GM19452 (cell line): ENCODE data around the gene COX6A2.
A peak's percentile ranks its signal among the peaks of the same experiment; 100 is the strongest.

ENCODE experiments used
- ATAC-seq: cut with Tn5 transposase; IDR thresholded peaks from one replicate; pipeline ENCODE4 v1.9.1; 2021; ENCODE audit not compliant: unreplicated experiment

Gene COX6A2

DNA sequence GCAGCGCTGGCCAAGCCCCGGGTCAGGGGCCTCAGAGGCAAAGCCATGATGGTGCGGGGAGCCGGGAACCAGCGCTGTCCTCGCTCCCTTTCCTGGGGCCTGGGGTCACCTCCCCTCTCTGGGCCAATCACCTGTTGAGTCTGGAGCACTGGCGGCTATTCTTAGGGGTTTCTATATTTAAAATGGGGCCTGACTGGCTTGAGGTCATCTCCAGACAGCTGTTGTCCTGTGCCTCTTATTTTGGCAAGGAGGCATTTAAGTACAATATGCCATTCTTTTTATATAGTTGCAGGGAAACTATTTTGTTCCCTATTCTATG lies at the start of gene COX6A2:
TSS of gene COX6A2 (minus strand) at position 82 of the 319 bp plus-strand sequence. CDS start at position 47, 35 bp downstream.
- no peak for ATAC-seq

DNA sequence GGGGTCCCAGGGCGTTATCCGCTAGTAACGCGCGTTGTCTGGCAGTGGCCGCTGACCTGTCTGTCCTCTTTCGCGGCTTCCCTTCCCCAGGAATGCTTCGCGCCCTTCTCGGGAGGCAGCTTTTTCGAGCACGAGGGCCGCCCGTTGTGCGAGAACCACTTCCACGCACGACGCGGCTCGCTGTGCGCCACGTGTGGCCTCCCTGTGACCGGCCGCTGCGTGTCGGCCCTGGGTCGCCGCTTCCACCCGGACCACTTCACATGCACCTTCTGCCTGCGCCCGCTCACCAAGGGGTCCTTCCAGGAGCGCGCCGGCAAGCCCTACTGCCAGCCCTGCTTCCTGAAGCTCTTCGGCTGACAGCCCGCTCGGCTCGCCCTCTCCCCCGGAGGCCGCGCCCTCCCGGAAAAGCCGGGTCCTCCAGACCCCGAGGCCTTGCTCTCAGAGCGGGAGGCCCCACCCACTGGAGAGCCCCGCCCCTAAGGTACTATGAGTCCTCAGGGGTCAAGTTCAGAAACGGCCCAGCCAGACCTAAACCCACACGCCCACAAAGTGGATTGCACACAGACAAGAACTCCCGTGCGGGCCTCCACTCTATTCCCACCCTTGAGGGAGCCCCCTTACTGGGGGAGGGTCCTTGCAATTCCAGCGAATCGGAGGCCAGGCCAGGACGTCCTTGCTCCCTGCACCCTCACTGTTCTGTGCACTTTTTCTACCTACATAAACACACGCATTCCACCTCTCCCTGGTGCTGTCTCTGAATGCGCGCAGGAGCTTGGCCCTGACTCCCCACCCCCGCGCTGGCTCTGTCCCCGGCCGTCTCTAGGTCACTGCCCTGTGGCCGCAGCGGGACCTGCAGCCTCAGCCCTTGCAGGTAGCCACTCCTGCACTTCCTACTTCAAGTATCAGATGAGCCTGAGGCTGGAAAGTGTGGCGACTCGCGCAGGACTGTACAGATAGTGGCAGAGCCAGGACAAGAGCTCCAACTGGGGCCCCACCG lies 49.4 kb upstream of the COX6A2 start:
- ATAC-seq = no peak

- no peak for ATAC-seq
These were observed 48.4 kb upstream of the COX6A2 start for GRCh38 chr16:31476303-31477219.

- ATAC-seq = no peak
These were observed 47.8 kb upstream of the COX6A2 start for GRCh38 chr16:31475946-31476302.

DNA sequence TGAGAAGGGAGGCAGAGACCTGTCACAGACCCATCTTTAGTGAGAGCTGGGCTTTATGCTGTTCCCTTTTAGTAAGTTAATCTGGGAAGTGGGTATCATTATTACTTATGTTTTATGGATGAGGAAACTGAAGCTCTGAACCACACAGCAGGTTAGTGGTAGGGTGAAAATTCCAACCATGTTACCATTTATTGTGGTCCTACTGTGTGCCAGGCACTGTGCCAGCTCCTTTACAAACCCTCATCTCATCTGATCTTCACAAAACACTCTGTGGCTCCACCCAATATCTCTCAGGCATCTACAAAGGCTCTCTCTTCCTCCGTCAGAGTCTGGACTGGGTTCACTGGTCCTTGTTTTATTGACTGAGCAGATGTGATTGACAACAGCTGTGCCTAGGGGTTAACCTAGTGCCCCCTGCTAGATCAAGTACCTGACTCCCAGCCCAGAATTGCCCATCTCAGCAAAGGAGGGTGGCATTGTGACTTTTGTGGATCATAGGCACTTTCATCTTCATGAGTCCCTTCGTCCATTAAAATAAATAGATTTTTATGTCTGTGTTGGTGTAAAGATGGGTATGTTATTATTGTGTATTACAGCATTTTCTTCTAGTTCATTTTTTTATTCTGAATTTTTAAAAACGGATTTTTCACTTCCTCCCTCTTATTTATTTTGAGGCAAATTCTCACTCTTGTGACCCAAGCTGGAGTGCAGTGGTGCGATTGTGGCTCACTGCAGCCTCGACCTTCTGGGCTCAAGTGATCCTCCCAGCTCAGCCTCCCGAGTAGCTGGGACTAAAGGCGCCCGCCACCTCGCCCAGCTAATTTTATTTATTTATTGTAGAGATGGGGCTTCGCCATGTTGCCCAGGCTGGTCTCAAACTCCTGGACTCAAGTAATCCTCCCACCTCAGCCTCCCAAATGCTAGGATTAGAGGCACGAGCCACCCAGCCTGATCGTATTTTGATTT lies 46.9 kb upstream of the COX6A2 start:
- ATAC-seq = no peak

GRCh38 chr16:31474173-31474714 lies 46.1 kb upstream of the COX6A2 start:
- no peak for ATAC-seq

GRCh38 chr16:31473264-31473984 lies 45.3 kb upstream of the COX6A2 start:
- no peak for ATAC-seq

DNA sequence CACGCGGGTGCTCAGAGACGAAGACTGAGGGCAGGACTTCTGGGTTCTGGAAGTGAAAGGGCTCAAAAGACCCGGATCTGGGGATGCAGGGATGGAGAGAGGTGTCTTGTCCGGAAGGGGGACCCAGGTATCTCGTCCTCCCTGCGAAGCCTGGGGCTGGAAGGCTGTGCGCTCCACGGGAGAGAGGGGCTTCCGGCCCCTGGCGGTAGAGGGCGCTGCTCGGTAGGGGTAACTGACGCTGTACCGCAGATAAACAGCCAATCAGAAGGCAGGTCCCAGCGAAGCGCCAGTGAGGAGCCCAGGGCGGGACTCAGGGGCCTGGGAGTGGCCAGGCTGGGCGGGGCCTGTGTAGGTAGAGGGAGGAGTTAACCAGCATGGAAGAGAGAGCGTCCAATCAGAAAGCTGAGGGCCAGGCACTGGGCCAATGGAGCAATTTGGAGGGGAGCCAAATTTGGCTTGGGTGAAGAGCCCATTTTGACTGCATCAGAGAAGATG lies 44.6 kb upstream of the COX6A2 start:
- peak; percentile 53 for ATAC-seq

DNA sequence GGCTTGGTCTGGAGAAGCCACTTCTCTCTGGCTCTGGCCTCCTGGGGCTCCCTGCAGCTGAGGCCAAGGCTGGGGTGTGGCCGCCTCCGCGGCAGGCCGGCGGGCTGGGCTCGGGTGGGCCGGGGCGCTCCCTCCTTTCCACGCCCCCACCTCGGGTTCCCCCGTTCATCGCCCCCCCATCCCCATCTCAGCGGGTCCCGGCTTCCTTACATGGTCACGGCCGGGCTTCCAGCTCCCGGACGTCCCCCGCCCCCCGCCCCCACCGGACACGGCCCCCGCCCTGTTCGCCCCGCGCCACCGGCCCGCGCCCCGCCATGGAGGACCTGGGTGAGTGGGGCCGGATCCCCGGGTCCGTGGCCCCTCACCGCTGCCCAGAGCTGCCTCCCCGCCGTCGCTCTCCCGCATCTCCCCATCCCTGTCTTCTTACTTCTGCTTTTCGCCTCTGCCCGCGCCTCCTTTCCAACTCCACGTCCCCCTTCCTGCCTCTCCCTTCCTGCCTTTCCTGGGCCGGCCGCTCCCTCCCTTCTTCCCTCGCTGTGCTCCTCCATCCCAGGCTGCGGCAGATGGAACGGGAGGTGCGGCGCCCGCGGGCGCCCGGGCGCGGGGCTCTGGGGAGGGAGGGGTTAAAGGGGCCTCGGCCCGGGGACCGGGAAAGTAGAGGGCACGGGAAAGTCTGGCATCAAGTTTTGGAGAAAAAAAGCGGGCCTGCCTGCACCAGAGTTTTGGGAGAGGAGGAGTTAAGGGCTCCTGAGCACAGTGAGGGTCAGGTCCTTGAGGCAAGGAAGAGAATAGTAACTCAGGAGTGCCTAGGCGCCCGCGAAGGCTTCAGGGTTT lies 43.9 kb upstream of the COX6A2 start, which contains the start of gene TGFB1I1:
TSS of gene TGFB1I1 (plus strand) at position 278 of the 834 bp plus-strand sequence. CDS start at position 315, 37 bp downstream.
- no peak for ATAC-seq

- no peak for ATAC-seq
These were observed 43.2 kb upstream of the COX6A2 start for GRCh38 chr16:31471241-31471874.

GRCh38 chr16:31470615-31471014 lies 42.5 kb upstream of the COX6A2 start:
- ATAC-seq = no peak

GRCh38 chr16:31467858-31468257 lies 39.7 kb upstream of the COX6A2 start:
- no peak for ATAC-seq

GRCh38 chr16:31467151-31467773 lies 39.1 kb upstream of the COX6A2 start:
- ATAC-seq = peak; percentile 82

DNA sequence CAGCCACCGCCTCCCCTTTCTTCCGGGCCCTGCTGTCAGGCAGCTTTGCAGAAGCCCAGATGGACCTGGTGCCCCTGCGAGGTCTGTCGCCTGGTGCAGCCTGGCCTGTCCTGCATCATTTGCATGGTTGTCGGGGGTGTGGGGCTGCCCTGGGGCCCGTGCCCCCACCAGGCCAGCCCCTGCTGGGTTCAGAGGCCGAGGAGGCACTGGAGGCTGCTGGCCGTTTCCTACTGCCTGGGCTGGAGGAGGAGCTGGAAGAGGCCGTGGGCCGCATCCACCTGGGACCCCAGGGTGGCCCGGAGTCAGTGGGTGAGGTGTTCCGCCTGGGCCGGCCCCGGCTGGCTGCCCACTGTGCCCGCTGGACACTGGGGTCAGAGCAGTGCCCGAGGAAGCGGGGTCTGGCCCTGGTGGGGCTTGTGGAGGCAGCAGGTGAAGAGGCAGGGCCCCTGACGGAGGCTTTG lies 38.3 kb upstream of the COX6A2 start:
- no peak for ATAC-seq

DNA sequence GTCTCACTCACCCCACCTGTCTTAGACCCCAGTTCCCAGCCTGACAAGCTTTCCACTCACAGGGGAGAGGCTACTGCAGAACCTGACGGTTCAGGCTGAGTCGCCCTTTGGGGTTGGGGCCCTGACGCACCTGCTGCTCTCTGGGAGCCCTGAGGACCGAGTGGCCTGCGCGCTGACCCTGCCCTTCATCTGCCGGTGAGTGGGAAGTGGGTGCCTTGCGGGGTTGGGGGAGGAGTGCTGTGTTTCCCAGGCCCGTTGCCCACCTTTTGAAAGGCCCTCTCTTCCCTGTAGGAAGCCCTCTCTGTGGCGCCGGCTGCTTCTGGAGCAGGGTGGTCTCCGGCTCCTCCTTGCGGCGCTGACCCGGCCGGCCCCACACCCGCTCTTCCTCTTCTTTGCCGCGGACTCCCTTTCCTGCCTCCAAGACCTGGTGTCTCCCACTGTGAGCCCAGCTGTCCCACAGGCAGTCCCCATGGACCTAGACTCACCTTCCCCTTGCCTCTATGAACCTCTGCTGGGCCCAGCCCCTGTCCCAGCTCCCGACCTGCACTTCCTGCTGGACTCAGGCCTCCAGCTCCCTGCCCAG lies 37.7 kb upstream of the COX6A2 start:
- no peak for ATAC-seq

DNA sequence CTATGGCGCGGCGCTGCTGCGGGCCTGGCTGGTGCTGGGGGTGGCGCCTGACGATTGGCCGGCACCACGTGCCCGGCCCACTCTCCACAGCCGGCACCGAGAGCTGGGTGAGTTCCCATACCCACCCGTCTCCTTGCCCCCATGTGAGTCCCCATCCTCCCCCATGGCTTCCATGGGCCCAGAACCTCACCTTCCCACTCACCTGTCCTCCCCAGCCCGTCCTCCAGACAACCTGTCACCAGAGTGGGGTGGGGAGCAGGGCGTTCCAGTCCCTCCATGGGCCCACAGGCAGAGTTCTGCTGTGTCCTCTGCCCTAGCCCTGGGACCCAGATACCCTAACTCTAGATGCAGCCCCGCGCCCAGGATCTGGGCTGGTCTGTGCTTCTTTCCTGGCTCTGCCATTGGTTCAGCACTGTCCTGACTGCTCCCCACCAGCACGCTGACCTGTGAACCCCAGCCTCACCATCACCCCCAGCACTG lies 36.7 kb upstream of the COX6A2 start:
- ATAC-seq = no peak

GRCh38 chr16:31464348-31464769 lies 36.2 kb upstream of the COX6A2 start:
- ATAC-seq = no peak
